COLO668 (cell line): Measurements from ENCODE around the gene PKP1.

Experiments
- DNase-seq: peaks from one replicate; lab custom pipeline; 2025; ENCODE audit not compliant: unreplicated experiment; lab: John Stamatoyannopoulos, UW

The PKP1 gene

DNA sequence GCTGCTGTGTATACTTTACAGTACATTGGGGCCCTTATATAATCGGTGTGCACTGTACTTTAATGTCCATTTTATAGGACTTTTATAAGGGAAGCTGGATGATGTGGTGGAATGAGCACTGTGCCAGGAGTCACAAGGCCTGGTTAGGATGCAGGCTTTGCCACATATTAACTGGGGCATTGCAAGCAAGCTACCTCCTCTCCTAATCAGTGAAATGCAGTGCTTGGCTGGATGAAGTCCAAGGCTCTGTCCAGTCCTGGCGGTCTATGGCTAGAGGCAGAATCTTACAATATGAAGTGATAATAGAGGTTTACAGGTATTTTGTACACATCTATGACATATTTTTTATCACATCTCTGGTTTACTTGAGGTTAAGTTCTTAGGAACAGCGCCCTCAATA lies 1.7 kb upstream of the PKP1 start:
- no peak for DNase-seq

DNA sequence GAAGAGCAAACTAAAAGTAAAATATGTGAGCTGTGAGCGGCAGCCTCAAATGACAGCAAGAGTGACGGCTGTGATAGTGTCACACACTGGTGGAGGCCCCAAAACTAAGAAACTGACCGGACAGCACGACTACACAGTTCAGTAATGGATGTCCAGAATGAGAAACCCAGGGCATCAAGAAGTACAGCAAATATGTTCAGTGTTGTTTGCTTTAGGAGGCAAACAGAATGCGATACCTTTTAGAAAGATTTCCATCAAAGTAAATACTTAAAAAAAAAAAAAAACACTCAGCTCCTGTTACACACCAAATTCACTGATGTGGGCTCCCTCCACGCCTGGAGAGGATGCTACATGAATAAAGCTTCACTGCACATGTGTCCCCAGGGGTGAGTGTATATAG lies 1.1 kb upstream of the PKP1 start:
- no peak for DNase-seq

GRCh38 chr1:201283836-201284553 lies 689 bp downstream of the PKP1 start:
- no peak for DNase-seq

- no peak for DNase-seq
Observed at GRCh38 chr1:201284636-201285035, 1.3 kb downstream of the PKP1 start.

GRCh38 chr1:201285846-201286245 lies 2.5 kb downstream of the PKP1 start:
- no peak for DNase-seq

- DNase-seq, result no peak
Observed at GRCh38 chr1:201286445-201286844, 3.1 kb downstream of the PKP1 start.

- no peak for DNase-seq
Observed at GRCh38 chr1:201288007-201288406, 4.7 kb downstream of the PKP1 start.

- DNase-seq, result no peak
Observed at GRCh38 chr1:201288765-201289164, 5.5 kb downstream of the PKP1 start.

DNA sequence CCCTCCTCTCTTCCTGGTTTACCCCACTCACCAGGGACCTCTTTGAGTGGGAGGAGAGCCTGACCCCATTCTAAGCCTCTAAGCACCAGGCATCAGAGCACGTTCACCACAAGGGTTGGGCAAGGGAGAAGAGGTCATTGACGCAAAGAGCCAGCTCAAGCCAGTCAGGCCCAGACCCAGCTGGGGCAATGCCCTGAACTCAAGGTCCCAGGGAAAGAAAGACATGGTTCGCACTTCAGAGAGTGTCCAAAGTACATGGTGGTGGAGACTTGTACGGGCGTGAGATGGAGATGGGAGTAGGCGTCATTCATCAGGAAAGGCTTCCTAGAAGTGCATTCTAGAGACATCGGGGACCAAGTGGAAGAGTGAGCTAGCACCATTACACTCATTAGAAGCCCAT lies 7.2 kb downstream of the PKP1 start:
- no peak for DNase-seq

DNA sequence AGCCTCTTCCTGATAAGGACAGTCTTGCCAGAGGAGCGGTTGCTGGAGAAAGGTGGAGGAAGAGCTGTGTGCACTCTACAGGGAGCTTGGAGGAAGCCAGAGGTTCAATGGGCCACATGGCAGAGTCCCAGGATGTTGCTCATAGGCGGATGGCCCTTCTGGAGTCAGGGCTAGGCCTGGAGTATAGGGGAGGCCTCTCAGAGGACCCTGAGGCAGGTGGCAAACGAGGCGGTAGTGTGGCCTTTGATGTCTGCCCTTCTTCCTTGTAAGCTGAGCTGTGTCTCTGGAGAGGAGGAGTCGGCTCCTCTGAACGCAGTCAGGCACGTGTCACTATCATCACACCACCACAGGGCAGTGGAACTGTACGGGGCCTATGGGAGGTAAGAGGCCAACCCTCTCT lies 8.6 kb downstream of the PKP1 start:
- no peak for DNase-seq

- DNase-seq, result no peak
Observed at GRCh38 chr1:201294876-201295275, 11.6 kb downstream of the PKP1 start.

- DNase-seq, result no peak
Observed at GRCh38 chr1:201295346-201295745, 12.0 kb downstream of the PKP1 start.

DNA sequence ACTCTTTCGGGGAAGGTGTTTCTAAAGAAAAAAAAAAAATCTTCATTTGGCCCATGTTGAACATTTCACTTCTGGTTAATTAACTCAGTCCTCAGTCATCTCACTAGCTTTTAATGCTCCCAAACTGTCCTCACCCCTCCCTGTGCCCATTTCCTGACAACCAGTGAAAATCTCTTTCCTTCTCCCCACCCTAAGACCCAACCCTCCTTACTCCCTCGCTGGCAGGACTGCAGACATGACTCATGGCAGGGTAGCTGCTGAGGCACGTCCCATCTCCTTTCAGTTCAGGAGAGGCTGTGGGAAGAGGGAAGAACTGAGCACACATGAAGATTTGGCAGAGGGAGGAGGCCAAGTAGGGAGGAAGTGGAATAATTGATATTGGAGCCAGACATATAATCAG lies 12.6 kb downstream of the PKP1 start:
- no peak for DNase-seq

- no peak for DNase-seq
Observed at GRCh38 chr1:201296352-201296751, 13.0 kb downstream of the PKP1 start.

DNA sequence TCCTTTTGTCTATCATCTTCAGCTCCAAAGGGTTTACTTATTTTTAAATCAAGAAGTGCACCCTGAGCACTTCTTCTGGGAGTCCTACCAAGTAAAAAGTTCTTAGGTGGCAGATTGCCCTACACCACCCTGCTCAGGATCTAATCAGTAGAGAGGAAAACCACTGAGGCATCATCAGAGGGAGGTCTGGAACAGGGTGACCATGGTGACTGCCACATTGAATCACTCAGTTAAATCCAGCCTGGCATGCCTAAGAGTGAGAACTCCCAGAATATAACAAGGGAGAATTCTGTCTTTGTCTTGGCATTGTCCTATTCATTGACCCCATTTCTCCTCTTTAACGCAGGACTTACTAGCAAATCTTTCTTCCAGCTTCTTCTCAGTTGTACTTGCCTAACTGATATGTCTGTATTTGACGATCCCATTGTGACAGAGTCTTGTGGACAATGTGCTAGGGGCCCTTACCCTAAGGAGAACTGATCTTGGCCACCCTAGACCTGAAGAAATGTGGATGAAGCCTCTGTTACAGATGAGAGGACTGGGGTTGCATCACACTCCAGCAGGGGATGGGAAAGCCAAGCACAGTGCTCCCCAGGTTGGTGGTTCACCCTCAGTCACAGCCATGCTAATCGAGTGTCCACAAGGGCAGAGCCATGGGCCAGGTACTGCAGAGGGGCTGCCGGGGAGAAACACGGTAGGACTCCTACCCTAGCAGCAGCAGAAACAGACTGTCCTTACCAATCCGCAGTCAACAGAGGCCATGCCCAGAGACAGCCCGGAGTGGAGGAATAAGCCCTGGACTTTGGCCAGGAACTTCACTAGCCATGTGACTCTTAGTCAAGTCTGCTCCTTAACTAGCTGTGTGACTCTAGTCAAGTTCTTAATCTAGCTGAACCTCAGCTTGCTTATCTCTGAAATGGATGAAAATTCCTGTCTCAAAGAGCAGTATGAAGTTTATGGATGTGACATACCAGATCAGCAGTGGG lies 15.4 kb downstream of the PKP1 start:
- DNase-seq, result no peak

GRCh38 chr1:201299968-201300367 lies 16.7 kb downstream of the PKP1 start:
- no peak for DNase-seq

DNA sequence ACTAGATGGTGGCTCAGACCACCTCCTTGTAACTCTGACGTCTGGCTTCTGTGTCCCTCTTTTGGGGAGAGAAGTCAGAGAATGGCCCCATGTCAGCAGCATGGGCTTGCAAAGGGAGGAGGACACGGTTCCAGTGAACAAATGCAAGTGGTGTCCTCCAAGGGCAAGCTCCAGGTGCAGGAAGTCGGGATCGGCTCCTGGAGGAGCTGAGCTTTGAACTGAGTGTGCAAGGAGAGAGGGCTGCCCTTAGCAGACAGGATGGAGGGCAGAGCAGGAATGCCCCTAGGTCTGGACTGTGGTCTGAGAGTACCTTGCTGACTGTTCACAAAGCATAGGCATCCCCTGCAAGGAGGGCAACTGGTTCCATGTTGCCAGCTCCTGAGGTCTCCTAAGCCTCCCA lies 17.3 kb downstream of the PKP1 start:
- no peak for DNase-seq

DNA sequence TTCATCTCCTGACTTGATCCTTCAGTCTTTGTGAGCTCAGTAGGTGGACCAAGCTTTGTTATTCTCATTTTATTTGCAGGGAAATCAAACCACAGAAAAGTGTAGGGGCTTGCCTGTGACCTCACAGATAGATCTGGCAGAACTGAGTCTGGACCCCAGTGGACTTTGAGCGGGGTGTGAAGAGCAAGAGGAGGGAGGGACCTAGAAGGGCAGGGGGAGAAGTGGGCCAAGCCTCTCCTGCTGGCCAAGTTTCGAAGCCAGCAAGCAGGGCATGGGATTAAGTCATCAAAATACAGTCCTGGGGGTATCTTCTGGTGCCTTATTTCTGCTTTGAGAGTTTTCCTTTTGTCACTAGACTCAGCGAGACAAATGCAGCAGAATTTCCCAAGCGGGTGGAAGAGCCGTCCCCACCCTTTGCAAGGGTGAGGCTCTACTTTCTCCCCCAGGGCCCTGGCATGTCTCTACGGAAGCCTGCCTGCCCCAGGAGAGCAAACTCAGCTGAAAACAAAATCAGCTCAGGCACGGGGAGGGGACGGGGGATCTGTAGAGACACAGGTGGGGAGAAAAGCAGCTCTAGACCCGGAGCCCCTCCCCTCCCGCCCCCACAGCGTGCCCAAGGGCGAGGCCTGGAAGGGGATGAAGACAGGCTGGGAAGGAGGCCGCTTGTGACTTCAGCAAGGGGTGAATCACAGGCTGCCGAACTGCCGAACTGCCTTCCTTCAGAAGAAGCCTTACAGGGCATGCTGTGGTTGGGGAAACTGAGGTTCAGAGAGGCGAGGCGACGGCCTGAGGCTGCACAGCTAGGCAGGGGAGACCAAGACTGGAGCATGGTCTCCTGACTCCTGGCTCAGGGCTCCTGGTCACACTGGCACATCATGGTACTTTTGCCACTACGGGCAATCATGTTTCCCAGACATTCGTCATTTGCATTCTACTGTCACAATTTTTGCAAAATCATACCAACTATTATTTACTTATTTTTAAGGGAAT lies 19.2 kb downstream of the PKP1 start:
- DNase-seq, result no peak

DNA sequence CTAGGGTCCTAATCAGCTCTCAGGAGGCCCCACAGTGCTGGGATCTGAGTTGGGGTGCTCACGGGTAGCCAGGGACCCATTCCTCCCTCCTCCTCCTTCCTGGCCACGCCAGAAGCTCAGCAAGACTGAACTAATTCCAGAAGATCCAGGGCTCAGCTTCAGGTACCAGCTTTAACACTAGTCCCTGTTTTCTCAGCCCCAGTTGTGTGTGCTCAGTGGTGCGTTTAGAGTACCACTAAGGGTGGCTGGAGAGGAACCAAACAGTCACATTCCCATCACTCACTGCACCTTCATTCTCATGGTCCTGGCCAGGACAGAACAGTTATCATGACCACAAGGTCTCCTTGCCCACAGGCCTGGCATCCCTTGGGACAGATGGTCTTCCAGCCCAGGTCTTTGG lies 20.8 kb downstream of the PKP1 start:
- no peak for DNase-seq

DNA sequence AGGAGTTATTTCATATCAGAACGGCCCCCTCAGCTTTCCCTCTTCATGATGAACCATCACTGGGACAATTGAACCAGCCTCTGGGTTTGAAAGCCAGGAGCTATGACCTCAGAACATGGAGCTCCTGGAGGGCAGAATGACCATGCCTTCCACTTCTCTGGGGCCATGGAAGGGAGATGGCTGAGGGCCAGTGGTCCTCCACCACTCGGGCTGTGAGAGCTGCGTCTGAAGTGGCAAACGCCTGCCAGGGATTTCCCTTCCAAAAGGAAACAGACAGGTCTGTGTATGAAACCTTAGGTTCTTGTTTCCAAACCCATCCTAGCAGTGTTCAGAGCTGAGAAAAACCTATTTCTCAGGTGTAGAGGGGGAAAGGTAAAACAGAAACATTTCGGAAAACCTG lies 22.5 kb downstream of the PKP1 start:
- DNase-seq, result no peak

DNA sequence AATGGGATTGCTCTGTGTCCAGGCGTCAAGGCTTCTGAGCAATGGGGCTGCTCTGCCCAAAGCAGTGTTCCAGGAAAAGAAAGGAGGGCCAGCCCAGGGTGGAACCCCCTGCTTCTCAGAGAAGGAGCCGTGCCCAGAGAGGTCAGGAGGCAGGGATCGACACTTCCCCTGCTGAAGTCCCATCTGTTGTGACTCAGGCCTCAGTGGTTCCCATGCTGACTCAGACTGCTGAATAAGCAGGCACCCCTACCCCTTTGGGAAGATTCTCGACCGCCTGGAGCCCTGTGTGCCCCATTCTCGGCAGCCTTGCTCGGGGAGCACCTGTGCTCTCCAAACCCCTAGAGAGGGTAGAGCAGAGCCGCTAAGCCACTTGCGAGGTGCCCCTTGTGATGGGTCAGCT lies 23.9 kb downstream of the PKP1 start:
- no peak for DNase-seq
